Caco-2 (cell line): ENCODE measurements around the gene TNFSF9. TPM values are rescaled to one million over a fixed set of nuclear protein-coding genes. Genes with fewer than 3 reads are reported as not detected.

Experiments
- BruUV-seq: library from RNA; stranded (reverse); fragments of 400-500 nt; replicated peaks from 2 replicates; lab custom pipeline; 2021; lab: Mats Ljungman, UMichigan
- CTCF ChIA-PET: fragments of 300-600 bp; sonication (Branson Sonifier 250); formaldehyde crosslinking; loops from one replicate; lab custom pipeline; 2022; ENCODE audit warnings: antibody characterized with exemption; lab: Charles Lee
- POLR2A ChIA-PET: fragments of 300-600 bp; sonication (Branson Sonifier 250); formaldehyde crosslinking; loops from one replicate; lab custom pipeline; 2022; ENCODE audit warnings: antibody characterized with exemption; lab: Charles Lee
- DNase-seq, 2 experiments: peaks; one replicate each; pipeline versions ENCODE4 v3.0.0 to v3.0.0-alpha.2; 2020 to 2022
- H3K27me3 ChIP-seq: replicated peaks from 2 replicates; pipeline ENCODE4 v1.6.0; 2011; ENCODE audit warnings: low read length; ENCODE audit not compliant: control insufficient read depth, insufficient read depth
- H3K36me3 ChIP-seq: 2 replicates; pipeline ENCODE4 v1.5.1; 2011; ENCODE audit warnings: low read length; ENCODE audit not compliant: control insufficient read depth, insufficient read depth
- H3K4me1 ChIP-seq: fragments of 250-450 bp; sonication (Bioruptor Pico); 2 replicates; pipeline ENCODE4 v1.5.1; 2020; ENCODE audit warnings: mild to moderate bottlenecking
- H3K4me3 ChIP-seq: 2 replicates; pipeline ENCODE4 v1.5.1; 2011; ENCODE audit warnings: low read depth, mild to moderate bottlenecking, control low read depth, low read length
- H3K9me3 ChIP-seq: fragments of 250-450 bp; sonication (Bioruptor Pico); 2 replicates; pipeline ENCODE4 v1.5.1; 2020; ENCODE audit warnings: mild to moderate bottlenecking, moderate library complexity
- H3K27ac Mint-ChIP-seq: one replicate; pipeline ENCODE4 v1.8.0; 2022; ENCODE audit warnings: mixed read lengths; ENCODE audit not compliant: unreplicated experiment
- H3K27me3 Mint-ChIP-seq: one replicate; pipeline ENCODE4 v1.8.0; 2022; ENCODE audit warnings: mixed read lengths; ENCODE audit not compliant: insufficient read depth, unreplicated experiment
- H3K36me3 Mint-ChIP-seq: one replicate; pipeline ENCODE4 v1.8.0; 2022; ENCODE audit warnings: mild to moderate bottlenecking, mixed read lengths; ENCODE audit not compliant: insufficient read depth, unreplicated experiment
- H3K4me1 Mint-ChIP-seq: one replicate; pipeline ENCODE4 v1.8.0; 2022; ENCODE audit warnings: low read depth, mixed read lengths; ENCODE audit not compliant: unreplicated experiment
- H3K4me3 Mint-ChIP-seq: one replicate; pipeline ENCODE4 v1.8.0; 2022; ENCODE audit warnings: mild to moderate bottlenecking, moderate library complexity, mixed read lengths; ENCODE audit not compliant: unreplicated experiment
- H3K9me3 Mint-ChIP-seq: one replicate; pipeline ENCODE4 v1.8.0; 2022; ENCODE audit warnings: mixed read lengths; ENCODE audit not compliant: unreplicated experiment
- CTCF ChIP-seq, 2 experiments: fragments of 200-600 bp in 1 of 2; IDR thresholded peaks; 1 replicate in 1 of 2; 2 replicates in 1 of 2; pipeline versions ENCODE4 v1.5.1 to v1.8.0; 2011 to 2022; ENCODE audit warnings: antibody characterized with exemption in 1 of 2, control low read depth in 1 of 2, inconsistent platforms in 1 of 2, low read depth in 1 of 2, low read length in 1 of 2, mild to moderate bottlenecking in 1 of 2, moderate library complexity in 1 of 2; ENCODE audit not compliant: insufficient read depth in 1 of 2, severe bottlenecking in 1 of 2, unreplicated experiment in 1 of 2
- intact Hi-C: fragments of 100-400 bp; cut with micrococcal nuclease; formaldehyde crosslinking; loops from one replicate; pipeline ENCODE4 v1.10.0; 2022; ENCODE audit not compliant: unreplicated experiment
- total RNA-seq: library from RNA; stranded (reverse); gene quantifications from 2 replicates; pipeline ENCODE4 v1.2.3, GENCODE V29; 2022

TNFSF9 gene
- total RNA-seq, 1 experiment from 2014 or later, result 0.77 TPM

- H3K36me3 Mint-ChIP-seq, result peaks cover 8% of the 10 kb centered on the region
- H3K27ac Mint-ChIP-seq, result no peak overlapping the region
- ChIA-PET CTCF (no interaction called here), POLR2A (no interaction called here)
- Histone ChIP-seq H3K36me3 (no peaks in the 10 kb centered on the region), H3K4me3 (no peak overlapping the region), H3K27me3 (no peaks in the 10 kb centered on the region), H3K4me1 (no peaks in the 10 kb centered on the region), H3K9me3 (no peaks in the 10 kb centered on the region)
- H3K4me1 Mint-ChIP-seq, result no peaks in the 10 kb centered on the region
- intact Hi-C loops, result no loop called here
- TF ChIP-seq CTCF (IDR thresholded peaks at IDR 0.05; ENCODE audit: insufficient read depth in 1 of 2, low read depth in 1 of 2, low read length in 1 of 2, severe bottlenecking in 1 of 2, unreplicated experiment in 1 of 2), result no peak
- H3K27me3 Mint-ChIP-seq, result peaks cover 3% of the 10 kb centered on the region
- H3K9me3 Mint-ChIP-seq, result no peaks in the 10 kb centered on the region
- DNase-seq, result no peak
- no TSS peak for BruUV-seq
- no peak overlapping the region for H3K4me3 Mint-ChIP-seq
Measured at GRCh38 chr19:6535558-6536137, 4.8 kb downstream of the TNFSF9 start.

GRCh38 chr19:6539514-6539913 is 8.7 kb downstream of the TNFSF9 start:
- Histone ChIP-seq H3K36me3 (no peaks in the 10 kb centered on the region), H3K27me3 (no peaks in the 10 kb centered on the region), H3K4me3 (no peak overlapping the region), H3K4me1 (no peaks in the 10 kb centered on the region), H3K9me3 (no peaks in the 10 kb centered on the region)
- Mint-ChIP-seq H3K9me3 (no peaks in the 10 kb centered on the region), H3K4me1 (no peaks in the 10 kb centered on the region), H3K27ac (no peak overlapping the region), H3K27me3 (no peaks in the 10 kb centered on the region), H3K36me3 (no peaks in the 10 kb centered on the region), H3K4me3 (no peak overlapping the region)
- TF ChIP-seq CTCF (IDR thresholded peaks at IDR 0.05; ENCODE audit: insufficient read depth in 1 of 2, low read depth in 1 of 2, low read length in 1 of 2, severe bottlenecking in 1 of 2, unreplicated experiment in 1 of 2), result no peak
- no TSS peak for BruUV-seq
- POLR2A ChIA-PET, result no interaction called here
- intact Hi-C loops, result no loop called here
- no peak for DNase-seq
- CTCF ChIA-PET, result interaction anchor here (0.6 kb wide), 2 partner anchors 57 to 297 kb away, joined by 3 to 6 read pairs; no protein-coding TSS in a partner anchor

- intact Hi-C loops, result no loop called here
- CTCF ChIA-PET, result interaction anchor here (0.7 kb wide), 1 partner anchor 13 kb away, joined by 3 read pairs; no protein-coding TSS in a partner anchor
- Mint-ChIP-seq H3K9me3 (peaks cover 1% of the 10 kb centered on the region), H3K36me3 (no peaks in the 10 kb centered on the region), H3K4me1 (no peaks in the 10 kb centered on the region), H3K27me3 (no peaks in the 10 kb centered on the region), H3K4me3 (no peak overlapping the region), H3K27ac (no peak overlapping the region)
- DNase-seq, result no peak
- H3K36me3 ChIP-seq, result no peaks in the 10 kb centered on the region
- TF ChIP-seq CTCF (IDR thresholded peaks at IDR 0.05; ENCODE audit: insufficient read depth in 1 of 2, low read depth in 1 of 2, low read length in 1 of 2, severe bottlenecking in 1 of 2, unreplicated experiment in 1 of 2), result no peak
- POLR2A ChIA-PET, result interaction anchor here (0.6 kb wide), 1 partner anchor 11 kb away, joined by 3 read pairs; the partner anchor contains the start of gene TNFSF9
- no peak overlapping the region for H3K4me3 ChIP-seq
- no TSS peak for BruUV-seq
- H3K4me1 ChIP-seq, result no peaks in the 10 kb centered on the region
- no peaks in the 10 kb centered on the region for H3K27me3 ChIP-seq
- no peaks in the 10 kb centered on the region for H3K9me3 ChIP-seq
Measured at GRCh38 chr19:6540918-6541689, 10.3 kb downstream of the TNFSF9 start.
